Uterus (tissue), 4 donors: ENCODE results near the gene PRKAG2. TPM values are rescaled to one million over a fixed set of nuclear protein-coding genes. Genes with fewer than 3 reads are reported as not detected.

Experiments
- DNase-seq, 2 donors: peaks; one replicate each; pipeline ENCODE4 v3.0.0-alpha.2; 2019 to 2020
- H3K27ac ChIP-seq, 2 donors: fragments of 200-600 bp; sonication (generic); 1 replicate in 1 of 2; 2 replicates in 1 of 2; pipeline ENCODE4 v1.5.1; 2016 to 2018
- H3K27me3 ChIP-seq, 2 donors: fragments of 200-600 bp; sonication (generic); one replicate each; pipeline ENCODE4 v1.5.1; 2018 to 2019; ENCODE audit warnings: control low read depth in 1 of 2
- H3K36me3 ChIP-seq, 2 donors: fragments of 200-600 bp; sonication (generic); one replicate each; pipeline ENCODE4 v1.5.1; 2019; ENCODE audit warnings: control low read depth in 1 of 2
- H3K4me1 ChIP-seq, 2 donors: fragments of 200-600 bp; sonication (generic); one replicate each; pipeline ENCODE4 v1.5.1; 2018 to 2019; ENCODE audit warnings: control low read depth in 1 of 2
- H3K4me3 ChIP-seq, 2 donors: fragments of 200-600 bp; sonication (generic); 1 replicate in 1 of 2; 2 replicates in 1 of 2; pipeline ENCODE4 v1.5.1; 2018 to 2019; ENCODE audit warnings: mild to moderate bottlenecking in 1 of 2
- H3K9me3 ChIP-seq, 2 donors: fragments of 200-600 bp; sonication (generic); one replicate each; pipeline ENCODE4 v1.5.1; 2019; ENCODE audit warnings: control low read depth in 1 of 2
- CTCF ChIP-seq, 4 experiments: fragments of 200-600 bp in 2 of 4; fragments of 450-650 bp in 2 of 4; sonication (generic) in 2 of 4; IDR thresholded peaks; one replicate each; pipeline ENCODE4 v1.5.1; 2016 to 2019; ENCODE audit warnings: antibody characterized with exemption in 4 of 4, mild to moderate bottlenecking in 2 of 4, moderate library complexity in 1 of 4
- POLR2A ChIP-seq, 2 donors: fragments of 450-650 bp; IDR thresholded peaks; one replicate each; pipeline ENCODE4 v1.6.1; 2016; ENCODE audit warnings: antibody characterized with exemption in 2 of 2, mild to moderate bottlenecking in 1 of 2, moderate library complexity in 1 of 2
- intact Hi-C: fragments of 100-400 bp; cut with DNase I; formaldehyde crosslinking; loops from one replicate; pipeline ENCODE4 v1.15.1; 2023; ENCODE audit warnings: low total_unique reads
- total RNA-seq, 4 donors: library from RNA; depleted of rRNA in 3 of 4; stranded (reverse); fragments of >200 nt in 3 of 4; gene quantifications; one replicate each; pipeline versions ENCODE4 v1.1.0 to v1.2.4, GENCODE V29; 2014 to 2023
- donor health status: DM: yes; HTN: yes; CAD: no.

The PRKAG2 gene
- total RNA-seq, 4 donors from 2014 or later: 15.1 to 66.2 (median 33.6) TPM

GRCh38 chr7:151758622-151759540 lies 118.0 kb downstream of the PRKAG2 start:
- intact Hi-C loops: loop anchor here (10.0 kb wide), 1 partner anchor 294 kb away; no protein-coding TSS in a partner anchor
- no peaks in the 10 kb centered on the region for H3K36me3 ChIP-seq
- no peak overlapping the region for H3K4me3 ChIP-seq
- no peaks in the 10 kb centered on the region for H3K9me3 ChIP-seq
- DNase-seq: no peak
- H3K4me1 ChIP-seq: no peaks in the 10 kb centered on the region
- TF ChIP-seq CTCF (IDR thresholded peaks at IDR 0.05): no peak
- TF ChIP-seq POLR2A (IDR thresholded peaks at IDR 0.05): no peak
- H3K27ac ChIP-seq: peak overlapping the region; percentile 60 to 62
- H3K27me3 ChIP-seq: no peaks in the 10 kb centered on the region

DNA sequence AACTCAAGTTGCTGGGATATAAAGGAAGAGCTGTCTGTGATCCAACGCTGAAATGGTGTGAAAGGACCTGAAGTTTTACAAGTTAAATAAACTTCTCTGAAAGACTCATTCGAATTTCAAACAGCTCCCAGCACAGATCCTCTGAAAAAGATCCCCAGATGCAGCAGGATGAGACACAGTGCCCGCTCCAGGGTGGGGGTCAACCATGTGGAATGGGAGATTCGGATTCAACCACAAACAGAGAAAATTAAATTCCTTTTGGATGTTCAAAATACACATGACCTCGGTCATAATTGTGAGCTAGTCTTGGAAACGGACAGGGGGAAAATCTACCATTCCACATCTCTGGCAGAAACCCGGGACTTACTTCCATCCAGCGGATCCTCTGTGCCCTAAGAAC lies 119.6 kb downstream of the PRKAG2 start:
- DNase-seq: no peak
- H3K4me3 ChIP-seq: no peak overlapping the region
- TF ChIP-seq CTCF (IDR thresholded peaks at IDR 0.05): no peak
- no peak for TF ChIP-seq POLR2A (IDR thresholded peaks at IDR 0.05)
- H3K27me3 ChIP-seq: no peaks in the 10 kb centered on the region
- H3K27ac ChIP-seq: peak overlapping the region; percentile 60 to 62
- no peaks in the 10 kb centered on the region for H3K4me1 ChIP-seq
- no peaks in the 10 kb centered on the region for H3K36me3 ChIP-seq
- intact Hi-C loops: loop anchor here (10.0 kb wide), 1 partner anchor 292 kb away; no protein-coding TSS in a partner anchor
- H3K9me3 ChIP-seq: no peaks in the 10 kb centered on the region

DNA sequence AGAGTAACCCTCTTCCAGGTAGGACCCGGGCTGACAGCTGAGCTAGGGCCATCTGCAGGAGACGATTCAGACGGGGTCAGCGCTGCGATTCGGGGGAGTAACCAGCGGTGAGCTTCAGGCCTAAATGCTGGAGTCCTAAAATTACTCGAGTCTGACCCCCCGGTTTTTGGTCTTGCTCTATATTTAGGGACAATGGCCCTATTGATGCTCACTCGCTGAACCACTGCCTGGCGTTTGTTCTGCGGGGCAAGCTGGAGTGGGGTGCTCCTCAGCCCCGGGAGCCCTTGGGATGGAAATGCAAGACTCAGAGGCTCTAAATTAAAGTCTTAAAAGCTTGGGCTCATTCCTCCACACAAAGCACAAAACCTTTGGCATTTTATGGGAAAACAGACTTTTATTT lies 120.0 kb downstream of the PRKAG2 start:
- H3K27me3 ChIP-seq: no peaks in the 10 kb centered on the region
- H3K9me3 ChIP-seq: no peaks in the 10 kb centered on the region
- no peaks in the 10 kb centered on the region for H3K36me3 ChIP-seq
- intact Hi-C loops: loop anchor here (10.0 kb wide), 1 partner anchor 292 kb away; no protein-coding TSS in a partner anchor
- H3K4me1 ChIP-seq: no peaks in the 10 kb centered on the region
- no peak for DNase-seq
- TF ChIP-seq CTCF (IDR thresholded peaks at IDR 0.05) (no peak), POLR2A (IDR thresholded peaks at IDR 0.05) (no peak)
- H3K27ac ChIP-seq: peak overlapping the region; percentile 60 to 62
- no peak overlapping the region for H3K4me3 ChIP-seq

GRCh38 chr7:151756076-151756731 lies 120.7 kb downstream of the PRKAG2 start:
- Histone ChIP-seq H3K4me1 (no peaks in the 10 kb centered on the region), H3K27ac (peak overlapping the region; percentile 60 to 62), H3K9me3 (no peaks in the 10 kb centered on the region), H3K4me3 (no peak overlapping the region), H3K27me3 (no peaks in the 10 kb centered on the region), H3K36me3 (no peaks in the 10 kb centered on the region)
- intact Hi-C loops: loop anchor here (10.0 kb wide), 1 partner anchor 291 kb away; no protein-coding TSS in a partner anchor
- DNase-seq: peak in 1 of 2 donors; percentile 39
- TF ChIP-seq CTCF (IDR thresholded peaks at IDR 0.05) (no peak), POLR2A (IDR thresholded peaks at IDR 0.05) (no peak)
